Suprapubic skin (tissue), 4 donors: ENCODE measurements around the gene NDUFS8.

Experiments
- CTCF ChIP-seq, 2 donors: fragments of 200-600 bp in 1 of 2; fragments of 450-650 bp in 1 of 2; sonication (generic) in 1 of 2; IDR thresholded peaks; one replicate each; pipeline ENCODE4 v1.5.1; 2016 to 2019; ENCODE audit warnings: antibody characterized with exemption in 2 of 2, mild to moderate bottlenecking in 1 of 2, moderate library complexity in 1 of 2
- POLR2A ChIP-seq, 2 donors: fragments of 450-650 bp; IDR thresholded peaks; one replicate each; pipeline ENCODE4 v1.6.1; 2017; ENCODE audit warnings: antibody characterized with exemption in 2 of 2, mild to moderate bottlenecking in 2 of 2, moderate library complexity in 2 of 2
- POLR2AphosphoS5 ChIP-seq, 3 donors: sonication (generic); formaldehyde crosslinking; IDR thresholded peaks; one replicate each; pipeline ENCODE4 v1.6.1; 2017; ENCODE audit warnings: antibody characterized with exemption in 3 of 3

- TF ChIP-seq POLR2AphosphoS5 (IDR thresholded peaks at IDR 0.05), result no peak
- TF ChIP-seq POLR2A (IDR thresholded peaks at IDR 0.05), result no peak
- TF ChIP-seq CTCF (IDR thresholded peaks at IDR 0.05), result no peak
Observed at GRCh38 chr11:68039526-68040086, 9.1 kb downstream of the NDUFS8 start.
